Thyroid gland (tissue), 4 donors: ENCODE data around the gene CSNK1D. TPM values are rescaled to one million over a fixed set of nuclear protein-coding genes. Genes with fewer than 3 reads are reported as not detected.
"Not testable (repeated sequence)": the region's sequence is repeated elsewhere in the genome, so short reads cannot be mapped to it uniquely, and the experiment has no call there.

Source experiments
- DNase-seq, 2 donors: peaks; one replicate each; pipeline ENCODE4 v3.0.0-alpha.2; 2019
- H3K27ac ChIP-seq, 3 donors: fragments of 200-600 bp; sonication (generic); 1 replicate in 2 of 3; 2 replicates in 1 of 3; pipeline ENCODE4 v1.5.1; 2016 to 2019; ENCODE audit warnings: mild to moderate bottlenecking in 1 of 3, moderate library complexity in 1 of 3
- H3K27me3 ChIP-seq: fragments of 200-600 bp; sonication (generic); one replicate; pipeline ENCODE4 v1.5.1; 2019
- H3K36me3 ChIP-seq, 2 donors: fragments of 200-600 bp; sonication (generic); one replicate each; pipeline ENCODE4 v1.5.1; 2016 to 2019
- H3K4me1 ChIP-seq, 2 donors: fragments of 200-600 bp; sonication (generic); one replicate each; pipeline ENCODE4 v1.5.1; 2017 to 2019
- H3K4me3 ChIP-seq, 3 donors: fragments of 200-600 bp; sonication (generic); replicated peaks in 1 of 3; 1 replicate in 2 of 3; 2 replicates in 1 of 3; pipeline ENCODE4 v1.5.1; 2016; ENCODE audit warnings: mild to moderate bottlenecking in 1 of 3
- H3K9me3 ChIP-seq: fragments of 200-600 bp; sonication (generic); one replicate; pipeline ENCODE4 v1.5.1; 2017
- POLR2A ChIP-seq, 2 donors: fragments of 450-650 bp; IDR thresholded peaks; one replicate each; pipeline ENCODE4 v1.6.1; 2017; ENCODE audit warnings: antibody characterized with exemption in 2 of 2, mild to moderate bottlenecking in 2 of 2, moderate library complexity in 1 of 2
- WGBS, 2 donors: methylation state at CpG; one replicate each; pipeline ENCODE4 v1.1.5; 2017; 5-methylcytosine and 5-hydroxymethylcytosine counted together
- intact Hi-C: fragments of 100-400 bp; cut with DNase I; formaldehyde crosslinking; loops from one replicate; pipeline ENCODE4 v1.15.1; 2023
- microRNA-seq: library from miRNA; unstranded; fragments of <30 nt; microRNA quantifications from one replicate; pipeline ENCODE4, GENCODE V29; 2016
- total RNA-seq, 4 donors: library from RNA; depleted of rRNA; stranded (reverse); fragments of >200 nt; gene quantifications; one replicate each; pipeline ENCODE4 v1.2.3, GENCODE V29; 2016
- TF ChIP-seq, protein P1 (sequence below), 6 experiments: fragments of 200-600 bp in 3 of 6; fragments of 450-650 bp in 3 of 6; sonication (generic) in 3 of 6; IDR thresholded peaks; one replicate each; pipeline ENCODE4 v1.5.1; 2016 to 2019; ENCODE audit warnings: antibody characterized with exemption in 6 of 6, mild to moderate bottlenecking in 2 of 6, inconsistent platforms in 1 of 6, moderate library complexity in 1 of 6

CSNK1D gene
- total RNA-seq, 4 donors from 2014 or later, result 47.3 to 91.2 (median 88.7) TPM

- no peaks in the 10 kb centered on the region for H3K9me3 ChIP-seq
- intact Hi-C loops, result no loop called here
- TF ChIP-seq POLR2A (IDR thresholded peaks at IDR 0.05), result no peak
- TF ChIP-seq, protein P1, sequence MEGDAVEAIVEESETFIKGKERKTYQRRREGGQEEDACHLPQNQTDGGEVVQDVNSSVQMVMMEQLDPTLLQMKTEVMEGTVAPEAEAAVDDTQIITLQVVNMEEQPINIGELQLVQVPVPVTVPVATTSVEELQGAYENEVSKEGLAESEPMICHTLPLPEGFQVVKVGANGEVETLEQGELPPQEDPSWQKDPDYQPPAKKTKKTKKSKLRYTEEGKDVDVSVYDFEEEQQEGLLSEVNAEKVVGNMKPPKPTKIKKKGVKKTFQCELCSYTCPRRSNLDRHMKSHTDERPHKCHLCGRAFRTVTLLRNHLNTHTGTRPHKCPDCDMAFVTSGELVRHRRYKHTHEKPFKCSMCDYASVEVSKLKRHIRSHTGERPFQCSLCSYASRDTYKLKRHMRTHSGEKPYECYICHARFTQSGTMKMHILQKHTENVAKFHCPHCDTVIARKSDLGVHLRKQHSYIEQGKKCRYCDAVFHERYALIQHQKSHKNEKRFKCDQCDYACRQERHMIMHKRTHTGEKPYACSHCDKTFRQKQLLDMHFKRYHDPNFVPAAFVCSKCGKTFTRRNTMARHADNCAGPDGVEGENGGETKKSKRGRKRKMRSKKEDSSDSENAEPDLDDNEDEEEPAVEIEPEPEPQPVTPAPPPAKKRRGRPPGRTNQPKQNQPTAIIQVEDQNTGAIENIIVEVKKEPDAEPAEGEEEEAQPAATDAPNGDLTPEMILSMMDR (IDR thresholded peaks at IDR 0.05), result no peak
- DNase-seq, result no peak
- no peaks in the 10 kb centered on the region for H3K4me1 ChIP-seq
- H3K36me3 ChIP-seq, result peaks cover 18 to 26% of the 10 kb centered on the region in 2 donors
- 79 to 89% methylated on average over 24 to 25 of the region's 25 CpGs for WGBS, 2 donors
- H3K27me3 ChIP-seq, result no peaks in the 10 kb centered on the region
- no peak overlapping the region for H3K4me3 ChIP-seq
- H3K27ac ChIP-seq, result no peak overlapping the region
Measured at GRCh38 chr17:82195675-82196672, 77.5 kb downstream of the CSNK1D start.

- Histone ChIP-seq H3K4me1 (peaks cover 0 to 3% of the 10 kb centered on the region in 2 donors), H3K36me3 (peaks cover 18 to 26% of the 10 kb centered on the region in 2 donors), H3K4me3 (no peak overlapping the region)
Measured at GRCh38 chr17:82194765-82195164, 78.7 kb downstream of the CSNK1D start.

GRCh38 chr17:82193520-82194220, 79.8 kb downstream of the CSNK1D start:
- 91% methylated on average over 16 of the region's 16 CpGs for WGBS, 2 donors
- no peak for DNase-seq
- intact Hi-C loops, result no loop called here
- Histone ChIP-seq H3K27me3 (no peaks in the 10 kb centered on the region), H3K27ac (no peak overlapping the region), H3K9me3 (no peaks in the 10 kb centered on the region), H3K4me1 (peaks cover 0 to 3% of the 10 kb centered on the region in 2 donors), H3K4me3 (no peak overlapping the region), H3K36me3 (peaks cover 18 to 26% of the 10 kb centered on the region in 2 donors)
- TF ChIP-seq, protein P1 (IDR thresholded peaks at IDR 0.05), result no peak
- no peak for TF ChIP-seq POLR2A (IDR thresholded peaks at IDR 0.05)

More at GRCh38 chr17:82194765-82195164, 78.7 kb downstream of the CSNK1D start:
- H3K27me3 ChIP-seq, result no peaks in the 10 kb centered on the region
- 96 to 97% methylated on average over 5 to 16 of the region's 16 CpGs for WGBS, 2 donors
- no peaks in the 10 kb centered on the region for H3K9me3 ChIP-seq
- intact Hi-C loops, result no loop called here
- TF ChIP-seq, protein P1 (IDR thresholded peaks at IDR 0.05), result no peak
- TF ChIP-seq POLR2A (IDR thresholded peaks at IDR 0.05), result no peak
- H3K27ac ChIP-seq, result no peak overlapping the region
- no peak for DNase-seq

DNA sequence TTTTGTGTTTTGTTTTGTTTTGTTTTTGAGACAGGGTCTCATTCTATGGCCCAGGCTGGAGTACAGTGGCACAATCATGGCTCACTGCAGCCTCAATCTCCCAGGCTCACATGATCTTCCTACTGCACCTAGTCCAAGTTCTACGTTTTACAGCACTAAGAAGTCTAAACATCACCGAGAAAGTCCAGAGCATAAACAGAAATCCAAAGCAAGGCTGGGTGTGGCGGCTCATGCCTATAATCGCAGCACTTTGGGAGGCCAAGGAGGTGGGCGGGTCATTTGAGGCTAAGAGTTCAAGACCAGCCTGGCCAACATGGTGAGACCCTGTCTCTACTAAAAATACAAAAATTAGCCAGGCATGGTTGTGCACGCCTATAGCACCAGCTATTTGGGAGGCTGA, 80.5 kb downstream of the CSNK1D start:
- H3K27me3 ChIP-seq, H3K4me3 ChIP-seq, H3K27ac ChIP-seq, intact Hi-C loops, H3K4me1 ChIP-seq, DNase-seq, H3K9me3 ChIP-seq: not testable (repeated sequence)
- WGBS, 2 donors, result 85% methylated on average over 6 of the region's 6 CpGs
- H3K36me3 ChIP-seq, result peaks cover 17 to 26% of the 10 kb centered on the region in 2 donors

Small RNA genes lying within 50 kb of the gene (microRNA-seq; reads per million reads assigned to microRNA genes)
- gene MIR6787, result not detected

Other genes starting within 250 kb of the CSNK1D start
- gene RAC3, start 242.0 kb downstream of the CSNK1D start, total RNA-seq, result 10 to 100 TPM; 11.8 to 23.8 (median 14.4) TPM
- 100 to 1,000 TPM in 2 of 4 donors, 10 to 100 TPM in 2; 88.6 to 161 (median 114) TPM for gene DCXR, start 236.0 kb downstream of the CSNK1D start, total RNA-seq
- gene RFNG, start 221.9 kb downstream of the CSNK1D start, total RNA-seq, result 10 to 100 TPM; 36.0 to 49.0 (median 38.3) TPM
- 100 to 1,000 TPM in 2 of 4 donors, 10 to 100 TPM in 2; 80.1 to 164 (median 102) TPM for gene GPS1, start 221.8 kb downstream of the CSNK1D start, total RNA-seq
- gene DUS1L, start 207.9 kb downstream of the CSNK1D start, total RNA-seq, result 10 to 100 TPM; 58.7 to 90.5 (median 75.5) TPM
- gene FASN, start 175.5 kb downstream of the CSNK1D start, total RNA-seq, result 10 to 100 TPM; 23.5 to 92.5 (median 77.3) TPM
- 10 to 100 TPM; 27.1 to 79.9 (median 50.9) TPM for gene CCDC57, start 60.9 kb downstream of the CSNK1D start, total RNA-seq
- gene SLC16A3, start 44.7 kb downstream of the CSNK1D start, total RNA-seq, result 10 to 100 TPM; 42.1 to 75.5 (median 44.2) TPM
- 1 to 10 TPM in 2 of 4 donors, under 1 TPM in 1, not detected in 1; 0.45 to 3.0 (median 2.5) TPM for gene CD7, start 43.9 kb upstream of the CSNK1D start, total RNA-seq
- gene SECTM1, start 60.1 kb upstream of the CSNK1D start, total RNA-seq, result 10 to 100 TPM in 1 of 4 donors, 1 to 10 TPM in 3; 4.1 to 15.3 (median 5.1) TPM
- under 1 TPM in 1 of 4 donors, not detected in 3; 0.54 TPM for gene TEX19, start 85.5 kb upstream of the CSNK1D start, total RNA-seq
- 1 to 10 TPM in 3 of 4 donors, under 1 TPM in 1; 0.22 to 6.6 (median 3.9) TPM for gene UTS2R, start 98.1 kb upstream of the CSNK1D start, total RNA-seq
- 10 to 100 TPM; 33.2 to 72.7 (median 40.9) TPM for gene HEXD, start 144.6 kb upstream of the CSNK1D start, total RNA-seq
- 10 to 100 TPM; 46.5 to 57.5 (median 55.1) TPM for gene OGFOD3, start 144.9 kb upstream of the CSNK1D start, total RNA-seq
- gene CYBC1, start 177.1 kb upstream of the CSNK1D start, total RNA-seq, result 10 to 100 TPM; 51.2 to 66.6 (median 53.6) TPM
- gene NARF, start 185.0 kb upstream of the CSNK1D start, total RNA-seq, result 10 to 100 TPM; 47.5 to 69.7 (median 48.7) TPM
- gene FOXK2, start 246.0 kb upstream of the CSNK1D start, total RNA-seq, result 10 to 100 TPM; 30.5 to 43.3 (median 38.8) TPM